Occipital lobe (tissue), 2 donors: ENCODE data around the gene IGSF3. TPM values are rescaled to one million over a fixed set of nuclear protein-coding genes. Genes with fewer than 3 reads are reported as not detected.

Experiments
- DNase-seq: peaks from one replicate; lab custom pipeline; 2025; lab: John Stamatoyannopoulos, UW
- total RNA-seq: library from RNA; depleted of rRNA; stranded (reverse); fragments of >200 nt; gene quantifications from one replicate; pipeline ENCODE4 v1.2.3, GENCODE V29; 2014

Gene IGSF3
- total RNA-seq, result 115 TPM

- no peak for DNase-seq
Measured at GRCh38 chr1:116667575-116668105, at the start of gene IGSF3. Gene IGSF3, minus strand, starts transcription at chr1:116667733. Its CDS starts 1,407 bp downstream, at chr1:116666326.

GRCh38 chr1:116717318-116717717 is 49.8 kb upstream of the IGSF3 start:
- no peak for DNase-seq

- DNase-seq, result no peak
Measured at GRCh38 chr1:116716391-116716790, 48.9 kb upstream of the IGSF3 start.

- DNase-seq, result no peak
Measured at GRCh38 chr1:116713474-116713873, 45.9 kb upstream of the IGSF3 start.

- no peak for DNase-seq
Measured at GRCh38 chr1:116712510-116712909, 45.0 kb upstream of the IGSF3 start.

- DNase-seq, result no peak
Measured at GRCh38 chr1:116711263-116711840, 43.8 kb upstream of the IGSF3 start.

- no peak for DNase-seq
Measured at GRCh38 chr1:116710420-116711262, 43.1 kb upstream of the IGSF3 start.

GRCh38 chr1:116709666-116710167 is 42.2 kb upstream of the IGSF3 start:
- no peak for DNase-seq

- DNase-seq, result no peak
Measured at GRCh38 chr1:116708255-116708900, 40.8 kb upstream of the IGSF3 start.

- DNase-seq, result no peak
Measured at GRCh38 chr1:116706841-116707240, 39.3 kb upstream of the IGSF3 start.

- no peak for DNase-seq
Measured at GRCh38 chr1:116706123-116706522, 38.6 kb upstream of the IGSF3 start.

- DNase-seq, result no peak
Measured at GRCh38 chr1:116704278-116704677, 36.7 kb upstream of the IGSF3 start.

GRCh38 chr1:116699605-116700004 is 32.1 kb upstream of the IGSF3 start:
- no peak for DNase-seq

- DNase-seq, result no peak
Measured at GRCh38 chr1:116698244-116698595, 30.7 kb upstream of the IGSF3 start.

- DNase-seq, result no peak
Measured at GRCh38 chr1:116697548-116698243, 30.2 kb upstream of the IGSF3 start.

GRCh38 chr1:116694524-116694923 is 27.0 kb upstream of the IGSF3 start:
- DNase-seq, result no peak

- no peak for DNase-seq
Measured at GRCh38 chr1:116693759-116694480, 26.4 kb upstream of the IGSF3 start.

GRCh38 chr1:116692879-116693278 is 25.3 kb upstream of the IGSF3 start:
- no peak for DNase-seq

GRCh38 chr1:116690849-116691406 is 23.4 kb upstream of the IGSF3 start:
- DNase-seq, result no peak

GRCh38 chr1:116690396-116690848 is 22.9 kb upstream of the IGSF3 start:
- DNase-seq, result no peak
